C4-2B (cell line): ENCODE results near the gene RBM44.
"Not testable (repeated sequence)": the region's sequence is repeated elsewhere in the genome, so short reads cannot be mapped to it uniquely, and the experiment has no call there.

ENCODE experiments used
- H3K27ac ChIP-seq: fragments of 450-650 bp; 2 replicates; pipeline ENCODE4 v1.5.1; 2017
- ZFX ChIP-seq: fragments of 450-650 bp; IDR thresholded peaks from 2 replicates; pipeline ENCODE4 v1.6.1; 2017
- TF ChIP-seq, protein P1 (sequence below): fragments of 450-650 bp; conservative IDR thresholded peaks from 2 replicates; pipeline ENCODE4 v1.5.1; 2017; ENCODE audit warnings: mild to moderate bottlenecking

The RBM44 gene

DNA sequence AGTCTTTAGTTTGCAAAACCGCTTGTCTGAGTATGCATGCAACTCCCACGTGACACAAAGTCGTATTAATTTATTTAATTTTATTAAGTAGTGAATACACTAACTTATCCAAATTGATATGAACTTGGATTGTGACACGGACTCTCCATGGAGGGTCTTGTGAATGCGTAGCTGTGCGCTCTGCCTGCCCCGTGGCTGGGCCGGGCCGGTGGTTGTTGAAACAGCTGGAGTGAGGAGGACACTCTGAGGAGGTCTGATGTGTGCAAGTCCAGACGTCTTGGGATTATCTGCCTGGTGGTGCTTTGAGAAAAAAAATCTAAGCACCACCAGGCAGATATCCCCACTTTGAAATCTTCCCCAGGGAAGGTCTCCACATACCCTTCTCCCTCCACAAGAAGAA, 41.0 kb upstream of the RBM44 start:
- no peak for TF ChIP-seq ZFX
- TF ChIP-seq, protein P1, sequence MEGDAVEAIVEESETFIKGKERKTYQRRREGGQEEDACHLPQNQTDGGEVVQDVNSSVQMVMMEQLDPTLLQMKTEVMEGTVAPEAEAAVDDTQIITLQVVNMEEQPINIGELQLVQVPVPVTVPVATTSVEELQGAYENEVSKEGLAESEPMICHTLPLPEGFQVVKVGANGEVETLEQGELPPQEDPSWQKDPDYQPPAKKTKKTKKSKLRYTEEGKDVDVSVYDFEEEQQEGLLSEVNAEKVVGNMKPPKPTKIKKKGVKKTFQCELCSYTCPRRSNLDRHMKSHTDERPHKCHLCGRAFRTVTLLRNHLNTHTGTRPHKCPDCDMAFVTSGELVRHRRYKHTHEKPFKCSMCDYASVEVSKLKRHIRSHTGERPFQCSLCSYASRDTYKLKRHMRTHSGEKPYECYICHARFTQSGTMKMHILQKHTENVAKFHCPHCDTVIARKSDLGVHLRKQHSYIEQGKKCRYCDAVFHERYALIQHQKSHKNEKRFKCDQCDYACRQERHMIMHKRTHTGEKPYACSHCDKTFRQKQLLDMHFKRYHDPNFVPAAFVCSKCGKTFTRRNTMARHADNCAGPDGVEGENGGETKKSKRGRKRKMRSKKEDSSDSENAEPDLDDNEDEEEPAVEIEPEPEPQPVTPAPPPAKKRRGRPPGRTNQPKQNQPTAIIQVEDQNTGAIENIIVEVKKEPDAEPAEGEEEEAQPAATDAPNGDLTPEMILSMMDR: no peak
- H3K27ac ChIP-seq: no peak overlapping the region

DNA sequence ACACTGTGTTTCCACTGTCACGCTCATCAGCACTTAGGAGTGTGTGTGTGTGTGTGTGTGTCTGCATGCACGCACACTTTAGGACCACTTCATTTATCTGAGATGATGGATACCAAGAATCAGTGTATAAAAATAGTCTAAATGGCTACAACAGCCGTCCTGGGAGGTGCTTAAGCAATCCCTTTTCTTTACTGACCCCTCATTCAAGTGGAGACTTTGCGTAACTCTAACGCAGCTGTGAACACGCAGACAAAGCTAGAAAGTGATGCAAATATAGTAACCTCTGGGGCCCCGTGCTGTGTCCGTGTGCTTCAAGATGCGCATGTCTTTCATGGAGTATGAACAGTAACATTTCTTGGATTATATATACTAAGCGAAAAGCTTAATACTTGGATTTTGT, 40.4 kb upstream of the RBM44 start:
- TF ChIP-seq, protein P1: no peak
- TF ChIP-seq ZFX: no peak
- H3K27ac ChIP-seq: no peak overlapping the region

DNA sequence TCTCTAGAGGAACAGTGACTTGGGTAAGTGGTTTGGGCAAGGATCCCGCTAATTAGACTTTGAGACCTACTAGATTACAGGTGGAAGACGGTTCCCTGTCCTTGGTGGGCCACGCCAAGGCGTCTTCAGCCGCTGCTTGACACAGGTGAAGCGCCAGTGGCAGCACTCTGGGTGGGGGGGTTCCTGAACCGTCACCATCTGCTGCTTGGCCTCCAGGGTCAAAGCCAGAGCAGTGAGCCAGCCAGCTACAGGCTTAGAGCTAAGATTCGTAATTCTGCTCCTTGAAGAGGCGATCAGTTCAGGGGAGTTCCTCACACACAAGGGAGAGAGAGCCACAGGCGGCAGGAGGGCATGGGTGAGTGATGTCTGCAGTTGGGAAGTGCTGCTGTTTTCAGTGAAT, 39.4 kb upstream of the RBM44 start:
- H3K27ac ChIP-seq: no peak overlapping the region
- TF ChIP-seq ZFX: no peak
- TF ChIP-seq, protein P1: no peak

DNA sequence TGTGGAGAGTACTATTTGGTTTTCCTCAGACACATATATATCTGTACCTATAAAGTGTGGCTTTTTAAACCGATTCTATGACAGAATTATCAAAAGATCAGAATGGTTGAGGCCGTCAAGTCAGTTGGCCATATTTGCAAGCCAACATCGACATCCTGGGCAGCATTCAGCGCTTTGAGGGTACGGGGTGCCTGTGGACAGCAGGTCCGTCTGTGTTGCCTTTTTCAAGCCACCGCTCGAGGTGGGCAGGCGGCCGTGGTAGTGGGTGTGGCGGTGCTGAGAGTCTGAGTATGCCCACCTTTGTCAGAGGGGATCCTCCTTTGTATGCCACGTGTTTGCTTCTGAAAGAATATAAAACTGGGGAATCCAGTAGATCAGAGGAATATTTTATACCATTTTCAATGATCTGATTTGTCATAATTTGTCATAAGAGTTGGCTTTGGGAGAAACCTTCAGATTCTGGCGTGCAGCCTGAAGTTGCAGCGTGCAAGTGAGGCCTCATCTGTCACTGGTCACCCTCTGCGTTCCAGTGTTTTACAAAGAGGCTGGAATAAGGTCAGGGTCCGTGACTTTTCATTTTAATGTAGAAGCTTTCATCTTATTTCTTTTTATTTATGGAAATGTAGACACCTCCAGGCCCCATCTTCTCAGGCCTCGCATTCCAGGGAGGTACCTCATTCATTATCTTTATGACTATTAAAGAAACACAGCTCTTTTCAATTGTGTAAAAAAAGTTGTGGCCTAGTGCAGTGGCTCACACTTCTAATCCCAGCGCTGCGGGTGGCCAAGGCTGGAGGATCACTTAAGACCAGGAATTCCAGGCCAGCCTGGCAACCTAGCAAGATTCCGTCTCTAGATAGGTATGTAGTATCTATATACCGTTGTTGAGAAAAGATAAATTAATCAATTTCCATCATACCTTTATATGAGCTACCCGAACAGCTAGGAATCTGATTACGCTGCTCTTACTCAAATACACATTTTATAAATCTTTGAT, 37.8 kb upstream of the RBM44 start:
- TF ChIP-seq ZFX: no peak
- TF ChIP-seq, protein P1: no peak
- H3K27ac ChIP-seq: no peak overlapping the region

DNA sequence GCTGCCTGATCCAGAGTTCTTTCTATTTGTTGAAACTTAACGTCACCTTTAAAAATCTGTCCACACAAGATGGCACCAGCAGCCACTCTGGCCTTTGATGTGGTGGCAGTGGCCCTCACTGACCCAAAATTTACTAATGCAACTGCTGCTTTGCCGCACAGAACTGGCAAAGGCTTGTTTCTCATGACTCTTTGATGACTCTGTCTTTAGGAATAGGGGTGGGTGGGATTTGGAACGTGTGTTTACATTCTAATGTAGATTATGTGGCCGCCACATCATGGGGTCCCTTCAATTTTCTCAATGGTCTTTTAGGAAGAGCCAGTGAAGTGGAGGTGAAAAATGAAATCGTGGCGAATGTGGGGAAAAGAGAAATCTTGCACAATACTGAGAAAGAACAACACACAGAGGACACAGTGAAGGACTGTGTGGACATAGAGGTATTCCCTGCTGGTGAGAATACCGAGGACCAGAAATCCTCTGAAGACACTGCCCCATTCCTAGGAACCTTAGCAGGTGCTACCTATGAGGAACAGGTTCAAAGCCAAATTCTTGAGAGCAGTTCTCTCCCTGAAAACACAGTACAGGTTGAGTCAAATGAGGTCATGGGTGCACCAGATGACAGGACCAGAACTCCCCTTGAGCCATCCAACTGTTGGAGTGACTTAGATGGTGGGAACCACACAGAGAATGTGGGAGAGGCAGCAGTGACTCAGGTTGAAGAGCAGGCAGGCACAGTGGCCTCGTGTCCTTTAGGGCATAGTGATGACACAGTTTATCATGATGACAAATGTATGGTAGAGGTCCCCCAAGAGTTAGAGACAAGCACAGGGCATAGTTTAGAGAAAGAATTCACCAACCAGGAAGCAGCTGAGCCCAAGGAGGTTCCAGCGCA, 36.0 kb upstream of the RBM44 start:
- H3K27ac ChIP-seq: not testable (repeated sequence)

DNA sequence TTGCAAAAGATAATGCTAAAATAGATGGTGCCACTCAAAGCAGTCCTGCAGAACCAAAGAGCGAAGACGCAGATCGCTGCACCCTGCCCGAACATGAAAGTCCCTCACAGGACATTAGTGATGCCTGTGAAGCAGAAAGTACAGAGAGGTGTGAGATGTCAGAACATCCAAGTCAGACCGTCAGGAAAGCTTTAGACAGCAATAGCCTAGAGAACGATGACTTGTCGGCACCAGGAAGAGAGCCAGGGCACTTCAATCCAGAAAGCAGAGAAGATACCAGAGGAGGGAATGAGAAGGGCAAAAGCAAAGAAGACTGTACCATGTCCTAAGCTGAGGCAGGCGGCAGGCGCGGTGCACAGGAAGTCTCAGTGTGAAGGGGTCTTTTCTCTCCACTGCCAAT, 34.8 kb upstream of the RBM44 start:
- no peak overlapping the region for H3K27ac ChIP-seq
- TF ChIP-seq, protein P1: no peak
- no peak for TF ChIP-seq ZFX

DNA sequence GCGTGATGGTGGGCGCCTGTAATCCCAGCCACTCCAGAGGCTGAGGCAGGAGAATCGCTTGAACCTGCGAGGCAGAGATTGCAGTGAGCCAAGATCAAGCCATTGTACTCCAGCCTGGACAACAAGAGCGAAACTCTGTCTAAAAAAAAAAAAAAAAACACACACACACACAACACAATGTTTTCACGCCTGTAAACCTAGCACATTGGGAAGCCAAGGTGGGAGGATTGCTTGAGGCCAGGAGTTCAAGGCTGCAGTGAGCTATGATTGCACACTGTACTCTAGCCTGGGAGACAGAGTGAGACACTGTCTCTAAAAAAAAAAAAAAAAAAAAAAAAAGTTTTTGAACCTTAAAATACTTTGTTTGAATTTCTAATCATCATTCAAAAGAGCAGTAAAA, 33.5 kb upstream of the RBM44 start:
- H3K27ac ChIP-seq: not testable (repeated sequence)

DNA sequence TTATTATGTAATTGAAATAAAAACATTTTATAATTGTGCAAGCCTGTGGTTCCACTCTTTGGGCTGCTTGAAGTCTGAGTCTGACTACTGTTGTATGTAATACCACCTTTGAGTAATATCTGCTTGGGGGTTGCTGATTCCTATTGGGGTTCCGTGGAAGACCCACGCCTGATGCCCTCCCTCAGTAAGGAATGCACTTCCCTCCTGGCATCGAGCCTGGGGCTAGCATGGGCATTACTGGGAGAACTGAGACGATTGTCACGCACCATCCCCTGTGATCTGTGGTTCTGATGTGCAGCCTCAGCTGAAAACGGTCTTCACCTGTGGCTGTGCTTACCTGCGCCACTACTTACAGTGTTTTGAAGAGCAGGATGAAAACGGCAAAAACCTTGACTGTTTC, 32.7 kb upstream of the RBM44 start:
- TF ChIP-seq, protein P1: no peak
- H3K27ac ChIP-seq: no peak overlapping the region
